A549 treated with Hydrocortisone at 1 μM for 4 hours (cell line): ENCODE results near the gene MPV17L2. TPM values are rescaled to one million over a fixed set of nuclear protein-coding genes. Genes with fewer than 3 reads are reported as not detected.

Experiments
- total RNA-seq: library from RNA; stranded (reverse); fragments of 200-300 nt; extraction: Qiagen RNA extraction; gene quantifications from 5 replicates; pipeline ENCODE4 v1.2.3, GENCODE V29; 2022

Gene MPV17L2
- 8.5 to 12.0 TPM (median 11.4 TPM) in 5 replicates for total RNA-seq

GRCh38 chr19:18192673-18193387 is at the start of gene MPV17L2:
Gene MPV17L2 (plus strand): TSS chr19:18193218. CDS start chr19:18193282, 64 bp downstream.

GRCh38 chr19:18152817-18153555 is 40.0 kb upstream of the MPV17L2 start, which contains the start of gene PIK3R2:
Gene PIK3R2 (plus strand): TSS chr19:18153163. CDS start chr19:18155880, 2,717 bp downstream.

GRCh38 chr19:18173572-18174288 is 19.3 kb upstream of the MPV17L2 start, which contains the start of gene IFI30:
Gene IFI30 (plus strand): TSS chr19:18173813. CDS start chr19:18173842, 29 bp downstream.

GRCh38 chr19:18203863-18204393 is 10.9 kb downstream of the MPV17L2 start, which contains the start of gene RAB3A:
Gene RAB3A (minus strand): TSS chr19:18204042. CDS start chr19:18202740, 1,302 bp downstream.

GRCh38 chr19:18225702-18226468 is 32.9 kb downstream of the MPV17L2 start, which contains the start of gene PDE4C:
Gene PDE4C (minus strand): TSS chr19:18226438. CDS start chr19:18226415, 23 bp downstream.

Other genes starting within 250 kb of the MPV17L2 start
- gene KCNN1, start 226.1 kb upstream of the MPV17L2 start, total RNA-seq: 0.41 to 1.2 TPM (median 0.66 TPM) in 5 replicates
- gene ARRDC2, start 185.0 kb upstream of the MPV17L2 start, total RNA-seq: 46.8 to 55.2 TPM (median 53.1 TPM) in 5 replicates
- not detected in 5 replicates for gene IL12RB1, start 106.3 kb upstream of the MPV17L2 start, total RNA-seq
- gene MAST3, start 95.4 kb upstream of the MPV17L2 start, total RNA-seq: 1.8 to 2.7 TPM (median 2.1 TPM) in 5 replicates
- gene PIK3R2, start 40.1 kb upstream of the MPV17L2 start, total RNA-seq: 2.0 to 13.2 TPM (median 10.1 TPM) in 5 replicates
- gene IFI30, start 19.4 kb upstream of the MPV17L2 start, total RNA-seq: 11.4 to 18.5 TPM (median 15.0 TPM) in 5 replicates
- 0.38 to 0.86 TPM (median 0.75 TPM) in 5 replicates for gene RAB3A, start 10.8 kb downstream of the MPV17L2 start, total RNA-seq
- 0.20 to 0.63 TPM (median 0.33 TPM) in 5 replicates for gene PDE4C, start 33.2 kb downstream of the MPV17L2 start, total RNA-seq
- gene IQCN, start 81.2 kb downstream of the MPV17L2 start, total RNA-seq: 0.58 to 1.0 TPM (median 0.78 TPM) in 5 replicates
- gene JUND, start 88.4 kb downstream of the MPV17L2 start, total RNA-seq: 21.8 to 47.6 TPM (median 41.7 TPM) in 5 replicates
- 199 to 250 TPM (median 235 TPM) in 5 replicates for gene LSM4, start 129.9 kb downstream of the MPV17L2 start, total RNA-seq
- 2.3 to 3.5 TPM (median 2.8 TPM) in 5 replicates for gene PGPEP1, start 147.4 kb downstream of the MPV17L2 start, total RNA-seq
- gene GDF15, start 192.9 kb downstream of the MPV17L2 start, total RNA-seq: 11.9 to 24.9 TPM (median 20.6 TPM) in 5 replicates
- gene LRRC25, start 204.4 kb downstream of the MPV17L2 start, total RNA-seq: not detected in 5 replicates
- 31.8 to 51.7 TPM (median 46.8 TPM) in 5 replicates for gene SSBP4, start 226.2 kb downstream of the MPV17L2 start, total RNA-seq
- 25.7 to 42.9 TPM (median 40.8 TPM) in 5 replicates for gene ISYNA1, start 244.9 kb downstream of the MPV17L2 start, total RNA-seq